ENCODE measurements around the gene AVPR2. TPM values are rescaled to one million over a fixed set of nuclear protein-coding genes. Genes with fewer than 3 reads are reported as not detected.
A peak's percentile ranks its signal among the peaks of the same experiment; 100 is the strongest.

AVPR2 gene
- total and polyA plus RNA-seq, 9 of the 15 experiments (the other 6 are each of a cell fraction or from before 2014, with no cell fraction given), result not detected

DNA sequence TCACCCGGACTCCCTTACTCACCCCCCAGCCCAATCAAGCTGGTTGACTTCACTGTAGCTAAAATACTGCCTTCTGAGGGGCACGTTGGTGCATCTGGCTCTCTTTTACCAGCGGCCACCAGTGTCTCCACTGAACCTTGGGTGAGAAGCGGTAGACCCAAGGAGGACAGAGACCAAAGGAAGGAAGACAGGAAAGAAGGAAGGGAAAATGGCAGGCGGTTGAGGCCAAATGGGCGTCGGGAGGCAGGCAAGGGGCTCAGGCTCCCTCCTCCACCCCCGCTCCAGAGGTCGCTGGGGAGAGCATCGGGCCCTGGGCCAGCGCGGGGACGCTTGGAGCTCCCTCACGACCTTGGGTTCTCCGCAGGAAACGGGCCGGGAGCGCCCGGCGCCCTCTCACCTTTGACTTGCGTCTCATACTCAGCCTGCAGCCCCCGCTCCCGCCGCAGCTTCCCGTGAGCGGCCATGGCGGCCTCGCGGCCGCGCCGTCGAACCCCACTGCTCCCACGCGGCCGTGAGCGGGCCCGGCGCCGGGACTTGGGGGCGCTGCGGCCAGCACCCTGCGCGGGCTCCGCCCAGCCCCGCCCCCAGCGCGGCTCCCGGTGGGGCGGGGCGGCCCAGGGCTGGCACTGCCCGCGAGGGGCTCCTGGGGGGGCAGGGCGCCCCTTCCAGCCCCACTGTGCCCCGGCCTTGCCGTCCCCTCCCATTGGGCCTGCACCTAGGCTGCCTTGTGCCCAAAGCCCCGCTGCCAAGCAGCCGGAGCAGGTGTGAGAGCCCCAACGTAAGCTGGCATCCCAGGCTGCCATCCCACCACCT is 21.5 kb downstream of the AVPR2 start, which contains the start of gene ARHGAP4 (continued):
- TF ChIP-seq, protein P1, sequence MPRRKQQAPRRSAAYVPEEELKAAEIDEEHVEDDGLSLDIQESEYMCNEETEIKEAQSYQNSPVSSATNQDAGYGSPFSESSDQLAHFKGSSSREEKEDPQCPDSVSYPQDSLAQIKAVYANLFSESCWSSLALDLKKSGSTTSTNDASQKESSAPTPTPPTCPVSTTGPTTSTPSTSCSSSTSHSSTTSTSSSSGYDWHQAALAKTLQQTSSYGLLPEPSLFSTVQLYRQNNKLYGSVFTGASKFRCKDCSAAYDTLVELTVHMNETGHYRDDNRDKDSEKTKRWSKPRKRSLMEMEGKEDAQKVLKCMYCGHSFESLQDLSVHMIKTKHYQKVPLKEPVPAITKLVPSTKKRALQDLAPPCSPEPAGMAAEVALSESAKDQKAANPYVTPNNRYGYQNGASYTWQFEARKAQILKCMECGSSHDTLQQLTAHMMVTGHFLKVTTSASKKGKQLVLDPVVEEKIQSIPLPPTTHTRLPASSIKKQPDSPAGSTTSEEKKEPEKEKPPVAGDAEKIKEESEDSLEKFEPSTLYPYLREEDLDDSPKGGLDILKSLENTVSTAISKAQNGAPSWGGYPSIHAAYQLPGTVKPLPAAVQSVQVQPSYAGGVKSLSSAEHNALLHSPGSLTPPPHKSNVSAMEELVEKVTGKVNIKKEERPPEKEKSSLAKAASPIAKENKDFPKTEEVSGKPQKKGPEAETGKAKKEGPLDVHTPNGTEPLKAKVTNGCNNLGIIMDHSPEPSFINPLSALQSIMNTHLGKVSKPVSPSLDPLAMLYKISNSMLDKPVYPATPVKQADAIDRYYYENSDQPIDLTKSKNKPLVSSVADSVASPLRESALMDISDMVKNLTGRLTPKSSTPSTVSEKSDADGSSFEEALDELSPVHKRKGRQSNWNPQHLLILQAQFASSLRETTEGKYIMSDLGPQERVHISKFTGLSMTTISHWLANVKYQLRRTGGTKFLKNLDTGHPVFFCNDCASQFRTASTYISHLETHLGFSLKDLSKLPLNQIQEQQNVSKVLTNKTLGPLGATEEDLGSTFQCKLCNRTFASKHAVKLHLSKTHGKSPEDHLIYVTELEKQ (CRISPR knock-in tag; IDR thresholded peaks at IDR 0.05), result no peak
- TF ChIP-seq ZC3H4 (CRISPR knock-in tag; IDR thresholded peaks at IDR 0.05; ENCODE audit: borderline replicate concordance) (peak; percentile 81; the same call in 1 of the 2 replicates), NONO (IDR thresholded peaks at IDR 0.05; ENCODE audit: low read depth in 2 of 2, low read length in 1 of 2) (peak; percentile 28 to 95; a peak in 3 of 4 replicates), PHF21A (IDR thresholded peaks at IDR 0.05; ENCODE audit: borderline replicate concordance, low read depth) (no peak), RBM22 (IDR thresholded peaks at IDR 0.05; ENCODE audit: low read depth, low read length, poor library complexity, severe bottlenecking) (peak; percentile 80), RHOXF2B (CRISPR knock-in tag; conservative IDR thresholded peaks at IDR 0.05) (no peak), SNRNP70 (optimal IDR thresholded peaks at IDR 0.05; ENCODE audit: low read depth, low read length) (no peak), ZNF212 (CRISPR knock-in tag; IDR thresholded peaks at IDR 0.05) (no peak), PTTG1 (tag; IDR thresholded peaks at IDR 0.05; ENCODE audit: low read depth) (no peak), MAFK (IDR thresholded peaks at IDR 0.05; ENCODE audit: low read length) (no peak), MYNN (IDR thresholded peaks at IDR 0.05) (no peak), MYNN (CRISPR knock-in tag; IDR thresholded peaks at IDR 0.05) (no peak), FUS (optimal IDR thresholded peaks at IDR 0.05; ENCODE audit: low read depth, low read length) (peak; percentile 97), CHD2 (IDR thresholded peaks at IDR 0.05; ENCODE audit: low read depth, low read length) (peak; percentile 57; the same call in 1 of the 2 replicates), ETV5 (CRISPR knock-in tag; IDR thresholded peaks at IDR 0.05; ENCODE audit: low read depth) (no peak), ETS2 (tag; IDR thresholded peaks at IDR 0.05; ENCODE audit: borderline replicate concordance, poor library complexity, severe bottlenecking) (no peak), RFX5 (IDR thresholded peaks at IDR 0.05; ENCODE audit: low read depth, low read length) (no peak), TEAD2 (tag; IDR thresholded peaks at IDR 0.05) (no peak)
- TF ChIP-seq, protein P2, sequence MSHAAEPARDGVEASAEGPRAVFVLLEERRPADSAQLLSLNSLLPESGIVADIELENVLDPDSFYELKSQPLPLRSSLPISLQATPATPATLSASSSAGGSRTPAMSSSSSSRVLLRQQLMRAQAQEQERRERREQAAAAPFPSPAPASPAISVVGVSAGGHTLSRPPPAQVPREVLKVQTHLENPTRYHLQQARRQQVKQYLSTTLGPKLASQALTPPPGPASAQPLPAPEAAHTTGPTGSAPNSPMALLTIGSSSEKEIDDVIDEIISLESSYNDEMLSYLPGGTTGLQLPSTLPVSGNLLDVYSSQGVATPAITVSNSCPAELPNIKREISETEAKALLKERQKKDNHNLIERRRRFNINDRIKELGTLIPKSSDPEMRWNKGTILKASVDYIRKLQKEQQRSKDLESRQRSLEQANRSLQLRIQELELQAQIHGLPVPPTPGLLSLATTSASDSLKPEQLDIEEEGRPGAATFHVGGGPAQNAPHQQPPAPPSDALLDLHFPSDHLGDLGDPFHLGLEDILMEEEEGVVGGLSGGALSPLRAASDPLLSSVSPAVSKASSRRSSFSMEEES (CRISPR knock-in tag; IDR thresholded peaks at IDR 0.05), result no peak
- TF ChIP-seq, protein P3, sequence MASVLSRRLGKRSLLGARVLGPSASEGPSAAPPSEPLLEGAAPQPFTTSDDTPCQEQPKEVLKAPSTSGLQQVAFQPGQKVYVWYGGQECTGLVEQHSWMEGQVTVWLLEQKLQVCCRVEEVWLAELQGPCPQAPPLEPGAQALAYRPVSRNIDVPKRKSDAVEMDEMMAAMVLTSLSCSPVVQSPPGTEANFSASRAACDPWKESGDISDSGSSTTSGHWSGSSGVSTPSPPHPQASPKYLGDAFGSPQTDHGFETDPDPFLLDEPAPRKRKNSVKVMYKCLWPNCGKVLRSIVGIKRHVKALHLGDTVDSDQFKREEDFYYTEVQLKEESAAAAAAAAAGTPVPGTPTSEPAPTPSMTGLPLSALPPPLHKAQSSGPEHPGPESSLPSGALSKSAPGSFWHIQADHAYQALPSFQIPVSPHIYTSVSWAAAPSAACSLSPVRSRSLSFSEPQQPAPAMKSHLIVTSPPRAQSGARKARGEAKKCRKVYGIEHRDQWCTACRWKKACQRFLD (CRISPR knock-in tag; IDR thresholded peaks at IDR 0.05), result peak; percentile 41; the same call in 1 of the 2 replicates
- TF ChIP-seq, protein P4, sequence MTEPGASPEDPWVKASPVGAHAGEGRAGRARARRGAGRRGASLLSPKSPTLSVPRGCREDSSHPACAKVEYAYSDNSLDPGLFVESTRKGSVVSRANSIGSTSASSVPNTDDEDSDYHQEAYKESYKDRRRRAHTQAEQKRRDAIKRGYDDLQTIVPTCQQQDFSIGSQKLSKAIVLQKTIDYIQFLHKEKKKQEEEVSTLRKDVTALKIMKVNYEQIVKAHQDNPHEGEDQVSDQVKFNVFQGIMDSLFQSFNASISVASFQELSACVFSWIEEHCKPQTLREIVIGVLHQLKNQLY (CRISPR knock-in tag; conservative IDR thresholded peaks at IDR 0.05), result no peak

Measured in K562 (cell line).